A549 treated with RU486 at 1 μM for 4 hours (cell line): ENCODE data around the gene COA8. TPM values are rescaled to one million over a fixed set of nuclear protein-coding genes. Genes with fewer than 3 reads are reported as not detected.

Experiments
- total RNA-seq: library from RNA; stranded (reverse); fragments of 200-300 nt; extraction: Qiagen RNA extraction; gene quantifications from 5 replicates; pipeline ENCODE4 v1.2.3, GENCODE V29; 2022; ENCODE audit warnings: low read depth

The COA8 gene
- total RNA-seq, result 46.2 to 52.0 TPM (median 51.5 TPM) in 5 replicates

GRCh38 chr14:103562429-103563225 lies at the start of gene COA8, which contains the start of gene BAG5:
Gene COA8 (plus strand): TSS chr14:103562960. CDS start chr14:103563002, 42 bp downstream.
Gene BAG5 (minus strand): TSS chr14:103562657. CDS start chr14:103561164, 1,493 bp downstream.

GRCh38 chr14:103522649-103523574 lies 39.8 kb upstream of the COA8 start, which contains the start of gene CKB:
Gene CKB (minus strand): TSS chr14:103522830. CDS start chr14:103522493, 337 bp downstream.

GRCh38 chr14:103528587-103529382 lies 34.0 kb upstream of the COA8 start, which contains the start of gene TRMT61A:
Gene TRMT61A (plus strand): TSS chr14:103529196. CDS start chr14:103529979, 783 bp downstream.

GRCh38 chr14:103628684-103629502 lies 66.1 kb downstream of the COA8 start, which contains the start of gene KLC1:
Gene KLC1 (plus strand): TSS chr14:103629211. CDS start chr14:103654565, 25,354 bp downstream.

Other genes starting within 250 kb of the COA8 start
- 209 to 291 TPM (median 280 TPM) in 5 replicates for gene EIF5, start 228.7 kb upstream of the COA8 start, total RNA-seq
- gene MARK3, start 177.5 kb upstream of the COA8 start, total RNA-seq, result 58.6 to 62.8 TPM (median 60.5 TPM) in 5 replicates
- gene CKB, start 40.1 kb upstream of the COA8 start, total RNA-seq, result 73.0 to 106 TPM (median 102 TPM) in 5 replicates
- gene TRMT61A, start 33.8 kb upstream of the COA8 start, total RNA-seq, result 17.1 to 29.0 TPM (median 28.4 TPM) in 5 replicates
- gene BAG5, start 303 bp upstream of the COA8 start, total RNA-seq, result 18.0 to 24.9 TPM (median 23.4 TPM) in 5 replicates
- gene KLC1, start 66.3 kb downstream of the COA8 start, total RNA-seq, result 92.0 to 119 TPM (median 106 TPM) in 5 replicates
- 29.6 to 32.8 TPM (median 31.6 TPM) in 5 replicates for gene XRCC3, start 152.5 kb downstream of the COA8 start, total RNA-seq
- 30.7 to 40.0 TPM (median 35.8 TPM) in 5 replicates for gene ZFYVE21, start 152.8 kb downstream of the COA8 start, total RNA-seq